ENCODE results near the gene UTP4.

DNA sequence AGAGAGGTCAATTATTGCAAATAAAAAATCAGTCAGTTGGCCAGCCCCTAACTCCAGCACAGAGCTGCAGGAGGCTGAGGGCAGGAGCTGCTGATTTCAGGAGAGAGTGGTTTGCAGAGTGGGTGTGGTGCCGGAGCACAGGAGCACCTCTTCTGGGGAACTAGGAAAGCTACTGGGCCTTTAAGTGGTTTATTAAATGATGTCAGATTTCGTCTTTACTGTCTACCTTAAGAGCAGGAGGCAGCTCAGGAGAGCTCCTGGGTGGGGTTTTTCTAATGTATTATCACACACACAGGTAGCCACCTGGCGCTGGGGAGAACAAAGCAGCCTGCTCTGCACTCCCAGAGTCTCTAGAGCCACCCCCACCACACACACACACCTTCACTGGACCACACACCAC is 38.5 kb upstream of the UTP4 start:
- TF ChIP-seq, protein P1, sequence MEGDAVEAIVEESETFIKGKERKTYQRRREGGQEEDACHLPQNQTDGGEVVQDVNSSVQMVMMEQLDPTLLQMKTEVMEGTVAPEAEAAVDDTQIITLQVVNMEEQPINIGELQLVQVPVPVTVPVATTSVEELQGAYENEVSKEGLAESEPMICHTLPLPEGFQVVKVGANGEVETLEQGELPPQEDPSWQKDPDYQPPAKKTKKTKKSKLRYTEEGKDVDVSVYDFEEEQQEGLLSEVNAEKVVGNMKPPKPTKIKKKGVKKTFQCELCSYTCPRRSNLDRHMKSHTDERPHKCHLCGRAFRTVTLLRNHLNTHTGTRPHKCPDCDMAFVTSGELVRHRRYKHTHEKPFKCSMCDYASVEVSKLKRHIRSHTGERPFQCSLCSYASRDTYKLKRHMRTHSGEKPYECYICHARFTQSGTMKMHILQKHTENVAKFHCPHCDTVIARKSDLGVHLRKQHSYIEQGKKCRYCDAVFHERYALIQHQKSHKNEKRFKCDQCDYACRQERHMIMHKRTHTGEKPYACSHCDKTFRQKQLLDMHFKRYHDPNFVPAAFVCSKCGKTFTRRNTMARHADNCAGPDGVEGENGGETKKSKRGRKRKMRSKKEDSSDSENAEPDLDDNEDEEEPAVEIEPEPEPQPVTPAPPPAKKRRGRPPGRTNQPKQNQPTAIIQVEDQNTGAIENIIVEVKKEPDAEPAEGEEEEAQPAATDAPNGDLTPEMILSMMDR (IDR thresholded peaks at IDR 0.05 in 2 of 3, conservative IDR thresholded peaks at IDR 0.05 in 1 of 3; ENCODE audit: borderline replicate concordance in 1 of 3, insufficient read depth in 1 of 3, low read depth in 2 of 3, low read length in 2 of 3), result no peak
- TF ChIP-seq EZH2 (IDR thresholded peaks at IDR 0.05) (no peak), MAX (IDR thresholded peaks at IDR 0.05) (no peak)

Measured in HCT116 (cell line).